ENCODE measurements around the gene TNS4. TPM values are rescaled to one million over a fixed set of nuclear protein-coding genes. Genes with fewer than 3 reads are reported as not detected.

TNS4 gene
- total RNA-seq, 2 experiments from 2014 or later: 4.7 to 5.9 TPM

GRCh38 chr17:40443196-40443987 lies 58.0 kb downstream of the TNS4 start, which contains the start of gene IGFBP4:
Gene IGFBP4, plus strand, starts transcription at chr17:40443450. Its CDS starts 286 bp downstream, at chr17:40443736.
- CTCF ChIA-PET: interaction anchor here (0.6 to 7.3 kb wide), 13 partner anchors 9 to 134 kb away, joined by 3 to 47 read pairs (median 5); partner anchors contain the start of gene TOP2A
- peak; percentile 74 for DNase-seq
- Mint-ChIP-seq H3K4me3 (peak within 1 kb of the TSS; percentile 78), H3K27ac (peak within 1 kb of the TSS; percentile 76), H3K9me3 (no peaks in the 10 kb centered on the region), H3K36me3 (ENCODE audit: low read depth) (no peaks in the 10 kb centered on the region), H3K27me3 (ENCODE audit: low read depth) (peaks cover 4% of the 10 kb centered on the region), H3K4me1 (ENCODE audit: low read depth) (peaks cover 27% of the 10 kb centered on the region)
- intact Hi-C loops (cut with micrococcal nuclease): loop anchor here (1.0 kb wide), 2 partner anchors 44 to 81 kb away; no protein-coding TSS in a partner anchor

- CTCF ChIA-PET: interaction anchor here (2.5 to 3.3 kb wide), 2 partner anchors 91 to 97 kb away, joined by 8 to 27 read pairs; no protein-coding TSS in a partner anchor
- Mint-ChIP-seq H3K4me3 (peak overlapping the region; percentile 34), H3K27me3 (ENCODE audit: low read depth) (peaks cover 4% of the 10 kb centered on the region), H3K9me3 (no peaks in the 10 kb centered on the region), H3K36me3 (ENCODE audit: low read depth) (no peaks in the 10 kb centered on the region), H3K4me1 (ENCODE audit: low read depth) (peaks cover 22% of the 10 kb centered on the region), H3K27ac (no peak overlapping the region)
- intact Hi-C loops (cut with micrococcal nuclease): loop anchor here (1.0 kb wide), 2 partner anchors 43 to 80 kb away; no protein-coding TSS in a partner anchor
- no peak for DNase-seq
Measured at GRCh38 chr17:40442392-40443195, 58.8 kb downstream of the TNS4 start.

- Mint-ChIP-seq H3K4me1 (ENCODE audit: low read depth) (peaks cover 15% of the 10 kb centered on the region), H3K4me3 (no peak overlapping the region), H3K9me3 (no peaks in the 10 kb centered on the region), H3K36me3 (ENCODE audit: low read depth) (no peaks in the 10 kb centered on the region), H3K27me3 (ENCODE audit: low read depth) (peaks cover 4% of the 10 kb centered on the region), H3K27ac (no peak overlapping the region)
- no peak for DNase-seq
- CTCF ChIA-PET: interaction anchor here (1.0 to 3.3 kb wide), 7 partner anchors 14 to 120 kb away, joined by 3 to 27 read pairs (median 3); no protein-coding TSS in a partner anchor
- intact Hi-C loops (cut with micrococcal nuclease): no loop called here
Measured at GRCh38 chr17:40440166-40440565, 61.3 kb downstream of the TNS4 start.

- intact Hi-C loops (cut with micrococcal nuclease): no loop called here
- no peak overlapping the region for H3K27ac Mint-ChIP-seq
- H3K4me1 Mint-ChIP-seq (ENCODE audit: low read depth): peaks cover 7% of the 10 kb centered on the region
- H3K27me3 Mint-ChIP-seq (ENCODE audit: low read depth): peaks cover under 1% of the 10 kb centered on the region
- H3K9me3 Mint-ChIP-seq: no peaks in the 10 kb centered on the region
- CTCF ChIA-PET: interaction anchor here (0.5 to 1.7 kb wide), 4 partner anchors 10 to 98 kb away, joined by 3 to 7 read pairs (median 4); no protein-coding TSS in a partner anchor
- no peaks in the 10 kb centered on the region for H3K36me3 Mint-ChIP-seq (ENCODE audit: low read depth)
- DNase-seq: no peak
- no peak overlapping the region for H3K4me3 Mint-ChIP-seq
Measured at GRCh38 chr17:40437095-40437732, 64.2 kb downstream of the TNS4 start.

GRCh38 chr17:40436636-40437035 lies 64.8 kb downstream of the TNS4 start:
- H3K9me3 Mint-ChIP-seq: no peaks in the 10 kb centered on the region
- intact Hi-C loops (cut with micrococcal nuclease): no loop called here
- CTCF ChIA-PET: interaction anchor here (0.9 to 1.7 kb wide), 2 partner anchors 10 to 27 kb away, joined by 3 to 7 read pairs; no protein-coding TSS in a partner anchor
- no peaks in the 10 kb centered on the region for H3K27me3 Mint-ChIP-seq (ENCODE audit: low read depth)
- H3K36me3 Mint-ChIP-seq (ENCODE audit: low read depth): no peaks in the 10 kb centered on the region
- no peak overlapping the region for H3K4me3 Mint-ChIP-seq
- peaks cover 7% of the 10 kb centered on the region for H3K4me1 Mint-ChIP-seq (ENCODE audit: low read depth)
- H3K27ac Mint-ChIP-seq: no peak overlapping the region
- no peak for DNase-seq

GRCh38 chr17:40433551-40434415 lies 67.6 kb downstream of the TNS4 start:
- peak; percentile 49 for DNase-seq
- Mint-ChIP-seq H3K4me1 (ENCODE audit: low read depth) (peaks cover 7% of the 10 kb centered on the region), H3K27ac (no peak overlapping the region), H3K36me3 (ENCODE audit: low read depth) (no peaks in the 10 kb centered on the region), H3K9me3 (no peaks in the 10 kb centered on the region), H3K4me3 (no peak overlapping the region), H3K27me3 (ENCODE audit: low read depth) (no peaks in the 10 kb centered on the region)
- intact Hi-C loops (cut with micrococcal nuclease): no loop called here
- CTCF ChIA-PET: interaction anchor here (1.2 to 2.2 kb wide), 5 partner anchors 9 to 18 kb away, joined by 3 to 16 read pairs (median 4); partner anchors contain the start of genes IGFBP4 and TOP2A

- H3K27ac Mint-ChIP-seq: no peak overlapping the region
- CTCF ChIA-PET: interaction anchor here (0.5 to 2.2 kb wide), 4 partner anchors 8 to 102 kb away, joined by 4 to 16 read pairs (median 4); partner anchors contain the start of gene TOP2A
- peaks cover 9% of the 10 kb centered on the region for H3K4me1 Mint-ChIP-seq (ENCODE audit: low read depth)
- no peaks in the 10 kb centered on the region for H3K36me3 Mint-ChIP-seq (ENCODE audit: low read depth)
- no peak for DNase-seq
- H3K4me3 Mint-ChIP-seq: no peak overlapping the region
- intact Hi-C loops (cut with micrococcal nuclease): no loop called here
- no peaks in the 10 kb centered on the region for H3K27me3 Mint-ChIP-seq (ENCODE audit: low read depth)
- H3K9me3 Mint-ChIP-seq: no peaks in the 10 kb centered on the region
Measured at GRCh38 chr17:40432864-40433528, 68.4 kb downstream of the TNS4 start.

- intact Hi-C loops (cut with micrococcal nuclease): no loop called here
- Mint-ChIP-seq H3K4me3 (no peak overlapping the region), H3K27ac (no peak overlapping the region), H3K9me3 (no peaks in the 10 kb centered on the region), H3K36me3 (ENCODE audit: low read depth) (no peaks in the 10 kb centered on the region), H3K27me3 (ENCODE audit: low read depth) (no peaks in the 10 kb centered on the region), H3K4me1 (ENCODE audit: low read depth) (peaks cover 26% of the 10 kb centered on the region)
- DNase-seq: no peak
- CTCF ChIA-PET: interaction anchor here (0.9 to 2.0 kb wide), 3 partner anchors 14 to 102 kb away, joined by 3 to 5 read pairs (median 5); partner anchors contain the start of gene TOP2A
Measured at GRCh38 chr17:40431231-40431602, 70.2 kb downstream of the TNS4 start.

GRCh38 chr17:40430272-40431230 lies 70.9 kb downstream of the TNS4 start:
- CTCF ChIA-PET: interaction anchor here (0.9 to 2.0 kb wide), 3 partner anchors 13 to 103 kb away, joined by 3 to 5 read pairs (median 5); partner anchors contain the start of gene TOP2A
- no peaks in the 10 kb centered on the region for H3K9me3 Mint-ChIP-seq
- DNase-seq: no peak
- peaks cover 33% of the 10 kb centered on the region for H3K4me1 Mint-ChIP-seq (ENCODE audit: low read depth)
- H3K27ac Mint-ChIP-seq: no peak overlapping the region
- no peaks in the 10 kb centered on the region for H3K36me3 Mint-ChIP-seq (ENCODE audit: low read depth)
- H3K4me3 Mint-ChIP-seq: no peak overlapping the region
- H3K27me3 Mint-ChIP-seq (ENCODE audit: low read depth): no peaks in the 10 kb centered on the region
- intact Hi-C loops (cut with micrococcal nuclease): no loop called here

- intact Hi-C loops (cut with micrococcal nuclease): no loop called here
- H3K36me3 Mint-ChIP-seq (ENCODE audit: low read depth): no peaks in the 10 kb centered on the region
- H3K27me3 Mint-ChIP-seq (ENCODE audit: low read depth): no peaks in the 10 kb centered on the region
- DNase-seq: peak; percentile 18
- CTCF ChIA-PET: interaction anchor here (0.5 to 1.5 kb wide), 12 partner anchors 10 to 188 kb away, joined by 3 to 7 read pairs (median 4); partner anchors contain the start of gene IGFBP4
- no peaks in the 10 kb centered on the region for H3K9me3 Mint-ChIP-seq
- H3K4me3 Mint-ChIP-seq: no peak overlapping the region
- H3K4me1 Mint-ChIP-seq (ENCODE audit: low read depth): peaks cover 34% of the 10 kb centered on the region
- H3K27ac Mint-ChIP-seq: no peak overlapping the region
Measured at GRCh38 chr17:40427002-40427491, 74.4 kb downstream of the TNS4 start.
